ENCODE results near the gene GPR160.
"Not testable (repeated sequence)": the region's sequence is repeated elsewhere in the genome, so short reads cannot be mapped to it uniquely, and the experiment has no call there.

GPR160 gene, protein sequence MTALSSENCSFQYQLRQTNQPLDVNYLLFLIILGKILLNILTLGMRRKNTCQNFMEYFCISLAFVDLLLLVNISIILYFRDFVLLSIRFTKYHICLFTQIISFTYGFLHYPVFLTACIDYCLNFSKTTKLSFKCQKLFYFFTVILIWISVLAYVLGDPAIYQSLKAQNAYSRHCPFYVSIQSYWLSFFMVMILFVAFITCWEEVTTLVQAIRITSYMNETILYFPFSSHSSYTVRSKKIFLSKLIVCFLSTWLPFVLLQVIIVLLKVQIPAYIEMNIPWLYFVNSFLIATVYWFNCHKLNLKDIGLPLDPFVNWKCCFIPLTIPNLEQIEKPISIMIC

DNA sequence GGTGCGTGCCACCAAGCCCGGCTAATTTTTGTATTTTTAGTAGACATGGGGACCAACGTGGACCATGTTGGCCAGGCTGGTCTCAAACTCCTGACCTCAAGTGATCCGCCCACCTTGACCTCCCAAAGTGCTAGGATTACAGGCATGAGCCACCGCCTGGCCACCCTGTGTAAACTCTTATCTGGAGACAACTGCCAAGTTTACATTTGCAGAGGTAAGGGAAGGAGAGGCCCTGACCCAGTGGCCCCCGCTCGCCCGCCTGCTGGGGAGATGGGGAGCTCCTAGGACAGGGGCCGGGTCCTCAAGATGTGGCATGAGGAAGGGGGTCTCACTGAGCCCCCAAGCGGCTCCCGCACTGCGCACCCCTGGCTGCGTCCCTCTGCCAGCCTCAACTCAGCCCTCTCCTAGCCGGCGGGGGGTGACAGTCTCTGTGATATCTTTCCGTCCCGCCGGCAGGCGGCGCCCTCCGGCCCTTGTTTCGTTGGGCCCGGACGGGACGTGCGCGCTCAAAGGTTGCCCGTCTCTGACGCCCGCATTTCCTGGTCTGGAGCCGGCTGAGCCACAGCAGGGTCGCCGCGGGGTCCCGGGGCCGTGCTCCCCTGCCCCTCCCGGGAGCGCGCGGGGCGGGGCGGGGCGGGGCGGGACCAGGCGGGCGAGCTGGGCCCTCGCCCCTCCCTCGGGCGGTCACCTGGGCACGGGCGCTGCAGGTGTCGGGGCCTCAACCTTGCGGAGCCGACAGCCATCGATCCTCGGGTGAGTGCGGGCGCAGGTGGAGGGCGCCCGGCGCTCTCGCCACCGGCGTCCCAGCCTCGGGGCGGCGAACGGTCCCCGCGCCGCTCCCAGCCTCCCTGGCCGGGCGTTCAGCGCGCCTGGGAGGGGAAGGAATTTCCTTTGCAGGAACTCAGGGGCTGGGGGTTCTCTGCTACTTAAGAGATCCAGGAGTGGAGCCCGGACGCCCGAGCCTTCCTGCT, at the start of gene GPR160:
Gene GPR160 (plus strand): TSS at position 533 of the 971 bp plus-strand sequence. CDS start 45,978 bp downstream, outside the sequence.
- DNase-seq, result peak; percentile 72

DNA sequence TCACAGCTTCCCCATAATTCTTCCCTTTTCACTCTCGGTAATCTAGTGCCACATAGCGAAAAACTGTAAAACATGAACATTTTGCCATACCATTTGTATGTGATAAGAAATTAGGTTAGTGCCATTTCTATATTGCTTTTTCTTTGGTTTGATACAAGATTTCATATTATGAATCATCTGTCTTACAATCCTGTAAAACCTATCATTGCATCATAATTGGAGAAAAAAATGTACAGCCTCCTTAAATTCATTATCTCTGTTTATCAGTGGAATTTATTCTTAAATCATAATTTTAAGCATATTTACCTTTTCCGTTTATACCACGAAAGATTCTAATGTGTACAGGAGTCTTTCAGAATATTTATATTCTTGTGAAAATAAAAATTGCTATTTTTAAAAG, 47.4 kb upstream of the GPR160 start:
- DNase-seq, result no peak

DNA sequence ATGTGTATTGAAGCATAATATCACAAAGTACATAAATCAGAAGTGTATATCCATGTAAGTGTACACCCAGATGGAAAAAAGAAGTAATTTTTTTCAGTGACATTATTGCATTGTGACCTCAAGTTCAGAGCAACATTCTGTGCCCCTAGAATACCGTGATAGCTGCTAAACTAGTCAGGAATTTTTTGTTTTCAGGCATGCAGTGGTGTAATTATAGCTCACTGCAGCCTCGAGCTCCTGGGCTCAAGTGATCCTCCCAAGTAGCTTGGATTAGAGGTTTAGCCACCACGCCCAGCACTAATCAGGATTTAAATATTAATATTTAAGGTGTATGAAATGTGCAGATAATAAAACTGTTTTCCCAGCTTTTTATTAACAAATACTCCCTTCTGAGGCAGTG, 45.6 kb upstream of the GPR160 start:
- no peak for DNase-seq

DNA sequence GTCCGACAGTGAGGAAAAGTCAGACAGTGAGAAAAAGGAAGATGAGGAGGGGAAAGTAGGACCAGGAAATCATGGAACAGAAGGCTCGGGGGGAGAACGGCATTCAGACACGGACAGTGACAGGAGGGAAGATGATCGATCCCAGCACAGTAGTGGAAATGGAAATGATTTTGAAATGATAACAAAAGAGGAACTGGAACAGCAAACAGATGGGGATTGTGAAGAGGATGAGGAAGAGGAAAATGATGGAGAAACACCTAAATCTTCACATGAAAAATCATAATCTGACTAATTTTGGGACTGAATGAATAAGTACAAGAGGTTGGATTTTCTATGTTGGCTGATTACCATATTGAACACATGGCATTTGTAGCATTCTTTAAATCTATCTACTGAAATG, 45.0 kb upstream of the GPR160 start:
- DNase-seq, result no peak

DNA sequence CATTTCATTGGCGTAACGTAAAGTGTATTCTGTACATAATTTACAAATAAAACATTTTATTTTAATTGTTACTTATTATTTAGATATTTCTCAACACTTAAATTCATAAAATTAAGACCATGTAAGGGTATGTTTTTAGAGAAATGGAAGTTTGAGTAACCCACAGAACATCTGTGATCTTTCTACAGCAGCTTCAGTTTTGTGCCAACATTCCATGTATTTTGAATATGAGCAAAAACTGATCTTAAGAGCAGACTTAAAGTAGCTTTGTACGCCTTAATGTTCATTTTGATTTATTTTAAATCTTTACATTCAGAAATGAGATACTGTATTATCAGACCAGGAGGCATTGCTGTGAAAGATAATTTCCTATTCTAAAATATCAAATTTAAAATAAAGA, 44.0 kb upstream of the GPR160 start:
- DNase-seq, result no peak

DNA sequence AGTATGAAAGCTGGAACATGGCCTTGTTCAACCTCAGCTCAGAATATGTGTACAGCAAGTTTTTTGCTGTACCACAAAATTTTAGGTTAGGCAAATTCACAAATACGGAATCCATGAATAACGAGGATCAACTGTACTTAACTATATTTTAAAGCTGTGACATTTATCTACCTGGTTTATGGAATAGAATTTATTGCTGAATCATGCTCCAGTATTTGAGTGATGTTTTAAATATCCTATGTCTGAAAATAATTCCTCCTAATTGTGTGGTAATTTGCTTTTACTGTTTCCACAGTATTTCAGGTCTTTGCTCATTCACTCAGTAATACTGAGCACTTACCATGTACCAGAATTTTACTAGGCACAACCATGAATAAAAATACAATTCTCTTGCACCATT, 41.7 kb upstream of the GPR160 start:
- no peak for DNase-seq

DNA sequence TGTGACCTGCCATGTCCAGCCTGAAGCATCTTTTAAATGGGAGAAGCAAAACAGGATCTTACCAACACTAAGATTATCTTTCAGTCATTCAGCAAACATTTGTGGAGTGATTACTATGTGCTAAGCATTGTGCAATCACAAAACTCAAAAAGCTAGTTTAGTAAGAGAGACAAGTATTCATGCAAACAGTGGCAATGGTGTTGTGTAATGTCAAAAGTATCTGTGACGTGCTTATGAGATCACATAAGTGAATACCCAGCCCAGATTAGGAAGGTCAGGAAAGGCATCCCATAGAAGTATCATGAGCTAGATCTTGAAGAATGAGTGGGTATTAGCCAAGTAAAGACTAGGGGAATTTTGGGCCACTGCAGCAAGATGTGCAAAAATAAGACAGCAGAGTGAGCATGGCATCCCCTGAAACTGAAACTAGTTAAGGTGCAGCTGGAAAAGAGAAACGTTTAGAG, 39.1 kb upstream of the GPR160 start:
- DNase-seq, result no peak

DNA sequence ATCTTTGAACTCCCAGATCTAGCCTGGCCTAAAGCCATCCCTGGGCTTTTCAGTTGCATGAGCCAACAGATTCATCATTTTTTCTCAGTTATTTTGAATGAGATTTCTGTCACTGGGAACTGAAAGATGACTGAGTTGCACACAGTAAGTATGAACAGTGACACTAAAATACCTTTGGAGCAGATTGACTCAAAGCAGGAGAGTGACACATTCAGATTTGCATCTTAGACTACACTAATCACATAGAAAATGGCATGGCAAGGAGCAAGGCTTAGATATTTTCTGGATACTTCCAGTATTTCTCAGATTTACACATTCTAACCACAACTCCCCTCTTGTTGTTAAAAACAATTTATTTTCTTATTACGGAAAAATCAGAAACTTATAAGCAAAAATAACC, 38.4 kb upstream of the GPR160 start:
- no peak for DNase-seq

DNA sequence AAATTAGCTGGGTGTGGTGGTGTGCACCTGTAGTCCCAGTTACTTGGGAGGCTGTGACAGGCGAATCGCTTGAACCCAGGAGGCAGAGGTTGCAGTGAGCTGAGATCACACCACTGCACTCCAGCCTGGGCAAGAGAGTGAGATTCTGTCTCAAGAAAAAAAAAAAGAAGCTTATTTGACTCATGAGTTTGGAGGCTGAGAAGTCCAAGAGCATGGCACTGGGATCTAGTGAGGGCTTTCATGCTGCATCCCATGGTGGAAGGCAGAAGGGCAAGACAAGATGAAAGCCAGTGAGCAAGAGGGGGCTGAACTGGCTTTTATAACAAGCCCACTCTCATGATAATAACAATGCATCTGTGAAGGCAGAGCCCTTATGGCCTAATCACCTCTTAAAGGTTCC, 37.7 kb upstream of the GPR160 start:
- DNase-seq, result no peak

DNA sequence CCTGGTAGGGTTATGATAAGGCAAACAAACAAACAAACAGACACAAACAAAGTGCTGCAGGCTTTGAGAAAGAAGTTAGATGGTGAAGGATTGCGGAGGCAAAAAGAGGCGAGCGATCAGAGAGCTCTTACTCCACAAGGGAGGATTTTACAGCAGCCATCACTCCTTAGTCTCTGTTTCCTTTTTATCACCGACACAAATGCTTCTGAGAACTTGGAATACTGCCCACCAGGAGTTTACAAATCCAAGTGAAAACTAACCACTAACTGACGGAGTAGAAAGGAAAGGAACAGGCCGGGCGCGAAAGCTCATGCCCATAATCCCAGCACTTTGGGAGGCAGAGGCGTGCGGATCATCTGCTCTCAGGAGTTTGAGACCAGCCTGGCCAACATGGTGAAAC, 35.6 kb upstream of the GPR160 start:
- no peak for DNase-seq

DNA sequence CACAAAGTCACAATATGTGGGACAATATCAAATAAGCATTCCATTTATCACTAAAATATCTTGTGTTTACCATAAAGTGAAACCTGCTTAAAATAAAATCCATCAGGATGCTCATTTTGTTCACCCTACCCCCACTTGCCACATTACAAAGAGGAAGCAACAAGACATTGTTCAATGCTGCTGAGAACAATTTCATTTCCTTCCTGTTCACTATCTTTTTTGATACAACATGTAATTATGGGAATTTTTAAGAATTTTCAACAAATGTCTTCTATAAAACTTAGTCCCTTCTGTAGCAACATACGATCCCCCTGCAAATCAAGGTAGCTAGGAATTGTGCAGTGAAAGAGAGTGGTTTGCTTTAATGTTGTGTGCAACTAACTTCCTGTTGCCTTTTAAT, 34.9 kb upstream of the GPR160 start:
- no peak for DNase-seq

DNA sequence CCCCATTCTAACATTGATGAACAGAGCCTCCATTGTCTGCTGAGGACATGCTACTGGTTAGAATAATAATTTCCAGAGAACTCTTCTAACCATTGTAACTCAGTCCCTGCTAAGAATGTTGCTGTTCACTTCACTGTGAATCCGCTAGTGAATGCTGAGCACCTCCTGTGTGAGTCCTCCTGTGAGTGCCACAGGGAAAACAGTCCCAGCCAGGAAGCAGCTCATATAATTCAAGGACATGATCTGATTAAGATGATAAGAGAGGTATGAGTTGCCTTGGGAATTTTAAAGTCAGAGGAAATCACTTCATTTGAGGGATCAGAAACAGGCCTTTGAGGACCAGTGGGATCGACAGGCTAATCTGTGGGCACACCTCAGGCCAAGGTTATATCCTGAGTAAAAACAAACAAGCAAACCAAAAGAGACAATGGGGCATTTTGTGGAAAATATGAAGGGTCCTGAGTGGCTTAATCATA, 33.9 kb upstream of the GPR160 start:
- DNase-seq, result no peak

DNA sequence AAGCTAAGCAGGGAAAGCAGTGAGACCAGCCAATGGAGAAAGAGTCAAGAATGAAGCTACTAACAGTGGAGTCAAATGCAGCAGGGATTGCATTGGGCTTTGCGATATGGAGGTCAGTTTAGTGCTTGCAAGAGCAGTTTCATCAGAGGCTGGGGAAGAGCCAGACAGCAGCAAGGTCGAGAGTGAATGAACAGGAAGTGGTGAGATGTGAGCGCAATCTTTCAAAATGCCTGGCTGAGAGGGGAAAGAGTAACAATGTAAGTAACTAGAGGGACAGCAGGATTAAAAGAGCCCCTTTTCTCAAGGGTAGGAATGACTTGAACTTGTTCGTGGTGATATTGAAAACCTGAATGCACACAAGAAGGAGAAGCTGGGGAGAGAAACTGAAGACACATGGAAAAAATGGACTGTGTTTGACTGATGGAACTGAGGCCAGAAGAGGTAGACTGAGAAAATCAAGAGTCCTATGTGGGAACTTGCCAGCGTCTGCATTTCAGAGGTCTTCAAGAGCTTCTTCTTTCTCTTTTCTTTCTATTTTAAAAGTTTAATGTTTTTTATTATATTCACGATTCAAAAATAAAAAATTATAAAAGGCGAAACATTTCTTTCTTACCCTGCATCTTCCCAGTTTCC, 30.6 kb upstream of the GPR160 start:
- peak; percentile 47 for DNase-seq

DNA sequence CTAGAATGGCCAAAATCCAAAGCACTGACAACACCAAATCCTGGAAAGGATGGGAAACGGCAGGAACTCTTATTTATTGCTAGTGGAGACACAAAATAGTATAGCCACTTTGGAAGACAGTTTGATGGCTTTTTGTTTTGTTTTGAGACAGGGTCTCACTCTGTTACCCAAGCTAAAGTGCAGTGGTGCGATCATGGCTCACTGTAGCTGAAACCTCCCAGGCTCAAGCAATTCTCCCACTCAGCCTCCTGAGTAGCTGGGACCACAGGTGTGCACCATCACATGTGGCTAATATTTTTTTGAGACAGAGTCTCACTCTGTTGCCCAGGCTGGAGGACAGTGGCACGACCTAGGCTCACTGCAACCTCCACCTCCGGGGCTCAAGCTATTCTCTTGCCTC, 27.3 kb upstream of the GPR160 start:
- no peak for DNase-seq

DNA sequence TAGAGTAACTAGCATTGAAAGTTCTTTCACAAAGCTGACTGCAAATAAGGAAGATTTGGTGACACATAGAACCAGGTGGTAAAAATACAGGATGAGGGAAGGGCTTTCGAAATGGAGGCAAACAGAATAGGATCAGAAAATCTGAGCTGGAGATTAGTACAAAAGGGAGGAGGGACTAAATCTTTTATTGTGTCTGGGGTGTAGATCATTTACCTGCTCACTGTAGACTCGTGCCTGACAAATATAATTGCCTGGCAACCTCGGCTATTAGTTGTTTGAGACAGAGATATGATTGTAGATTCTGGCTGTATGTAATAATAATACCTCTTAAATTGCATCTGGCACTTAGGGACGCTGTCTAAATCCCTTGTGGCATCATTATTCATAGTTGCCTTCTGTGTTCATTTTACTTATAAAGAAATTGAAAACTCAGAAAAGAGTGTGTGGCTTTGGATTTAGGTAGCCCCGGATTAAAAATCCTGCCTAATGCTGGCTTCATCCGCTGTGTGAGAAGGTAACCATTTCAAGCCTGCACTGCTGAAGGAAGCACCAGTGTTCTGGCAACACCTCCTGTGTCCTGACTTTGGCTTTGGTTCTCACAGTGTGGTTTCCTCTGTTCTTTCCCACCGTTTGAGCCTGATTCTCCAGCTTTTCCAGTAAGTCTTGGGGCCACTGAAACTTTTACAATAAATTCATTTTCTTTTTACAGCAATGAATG, 25.0 kb upstream of the GPR160 start:
- no peak for DNase-seq

DNA sequence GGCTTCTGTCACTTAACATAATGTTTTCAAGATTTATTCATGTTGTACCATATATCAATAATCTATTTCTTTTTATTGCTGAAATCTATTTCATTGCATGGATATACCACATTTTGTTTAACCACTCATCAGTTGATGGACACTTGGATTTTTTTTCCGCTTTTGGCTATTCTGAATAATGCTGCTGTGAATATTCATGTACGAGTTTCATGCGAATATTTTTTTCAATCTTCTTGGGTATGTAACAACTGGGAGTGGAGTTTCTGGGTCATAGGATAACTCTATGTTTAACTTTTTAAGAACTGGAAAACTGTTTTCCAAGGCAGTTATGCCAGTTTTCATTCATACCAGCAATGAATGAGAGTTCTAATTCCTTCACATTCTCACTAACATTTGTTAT, 21.7 kb upstream of the GPR160 start:
- DNase-seq, result no peak

DNA sequence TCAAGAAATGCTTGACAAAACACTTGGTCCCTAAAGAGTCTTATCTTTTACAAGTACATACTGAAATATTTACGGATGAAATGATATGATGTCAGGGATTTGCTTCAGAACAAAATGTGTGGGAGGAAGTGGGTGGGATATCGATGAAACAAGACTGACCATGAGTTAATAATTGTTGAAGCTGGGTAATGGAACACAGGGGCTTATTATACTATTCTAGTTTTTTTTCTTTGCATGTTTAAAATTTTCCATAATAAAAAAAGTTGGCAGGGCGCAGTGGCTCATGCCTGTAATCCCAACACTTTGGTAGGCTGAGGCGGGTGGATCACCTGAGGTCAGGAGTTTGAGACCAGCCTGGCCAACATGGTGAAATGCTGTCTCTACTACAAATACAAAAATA, 18.5 kb upstream of the GPR160 start:
- DNase-seq, result not testable (repeated sequence)

DNA sequence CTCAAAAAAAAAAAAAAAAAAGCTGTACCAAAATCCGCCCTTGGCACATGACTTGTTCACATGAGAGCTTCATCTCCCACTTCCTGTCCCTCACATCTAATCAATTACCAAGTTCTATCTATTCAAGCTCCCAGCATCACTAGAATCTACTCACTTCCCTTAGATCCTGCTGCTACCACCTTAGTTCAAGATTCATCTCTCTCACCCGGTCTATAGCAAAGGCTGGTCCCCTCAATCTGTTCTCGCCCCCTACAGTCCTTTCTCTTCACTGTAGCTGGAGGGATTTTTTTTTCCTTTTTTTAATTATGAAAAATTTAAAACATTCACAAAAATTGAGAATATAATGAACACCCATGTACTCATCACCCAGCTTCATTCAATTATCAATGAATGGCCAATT, 16.7 kb upstream of the GPR160 start:
- DNase-seq, result no peak

DNA sequence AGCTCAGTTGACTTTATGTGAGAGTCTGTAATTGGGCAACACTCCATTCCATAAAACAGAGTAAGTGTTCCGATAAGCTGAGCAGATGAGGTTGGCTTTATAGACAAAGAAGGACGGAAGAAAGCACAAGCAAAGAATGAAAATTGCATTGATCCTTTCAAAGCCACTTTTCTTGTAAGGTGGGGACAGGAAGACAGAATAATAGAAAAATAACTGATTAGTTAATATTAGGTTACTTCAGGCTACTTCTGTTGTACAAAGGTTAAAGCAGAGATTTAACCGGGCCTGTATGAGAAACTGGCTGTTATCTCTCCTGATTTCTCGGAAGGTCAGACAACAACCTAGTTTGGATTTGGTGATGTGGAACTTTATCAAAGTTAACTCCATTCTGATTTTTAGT, 15.5 kb upstream of the GPR160 start:
- no peak for DNase-seq

DNA sequence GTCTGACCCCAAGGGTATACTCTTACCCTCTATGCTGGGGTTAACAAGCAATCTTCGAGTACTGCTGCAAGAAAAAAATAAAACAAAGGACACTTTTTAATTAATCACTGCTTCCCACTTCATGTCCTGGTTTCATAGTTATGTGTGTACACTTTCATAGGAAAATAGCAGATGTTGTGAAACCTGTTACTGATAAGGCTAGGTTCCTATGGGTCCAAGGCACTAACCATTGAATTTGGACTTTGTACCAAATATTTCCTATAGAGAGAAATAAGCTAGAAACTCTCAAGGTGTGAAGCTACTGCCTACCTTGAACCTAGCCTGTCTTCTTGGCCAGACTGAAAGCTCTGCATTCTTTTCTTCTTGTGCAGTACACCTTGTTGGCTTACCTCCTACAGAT, 14.6 kb upstream of the GPR160 start:
- DNase-seq, result no peak

DNA sequence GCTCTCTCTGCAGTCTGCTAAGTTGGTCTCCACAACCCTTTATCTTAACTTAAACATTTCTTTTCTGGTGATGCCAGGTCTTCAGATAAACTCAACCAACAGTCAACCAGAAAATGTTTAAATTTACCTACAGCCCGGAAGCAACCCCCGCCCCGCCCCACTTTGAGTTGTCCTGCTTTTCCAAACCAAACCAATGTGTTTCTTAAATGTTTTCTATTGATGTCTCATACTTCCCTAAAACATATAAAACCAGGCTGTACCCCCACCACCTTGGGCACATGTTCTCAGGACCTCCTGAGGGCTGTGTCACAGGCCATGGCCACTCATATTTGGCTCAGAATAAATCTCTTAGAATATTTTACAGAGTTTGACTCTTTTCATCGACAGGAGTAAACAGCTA, 13.2 kb upstream of the GPR160 start:
- DNase-seq, result no peak

DNA sequence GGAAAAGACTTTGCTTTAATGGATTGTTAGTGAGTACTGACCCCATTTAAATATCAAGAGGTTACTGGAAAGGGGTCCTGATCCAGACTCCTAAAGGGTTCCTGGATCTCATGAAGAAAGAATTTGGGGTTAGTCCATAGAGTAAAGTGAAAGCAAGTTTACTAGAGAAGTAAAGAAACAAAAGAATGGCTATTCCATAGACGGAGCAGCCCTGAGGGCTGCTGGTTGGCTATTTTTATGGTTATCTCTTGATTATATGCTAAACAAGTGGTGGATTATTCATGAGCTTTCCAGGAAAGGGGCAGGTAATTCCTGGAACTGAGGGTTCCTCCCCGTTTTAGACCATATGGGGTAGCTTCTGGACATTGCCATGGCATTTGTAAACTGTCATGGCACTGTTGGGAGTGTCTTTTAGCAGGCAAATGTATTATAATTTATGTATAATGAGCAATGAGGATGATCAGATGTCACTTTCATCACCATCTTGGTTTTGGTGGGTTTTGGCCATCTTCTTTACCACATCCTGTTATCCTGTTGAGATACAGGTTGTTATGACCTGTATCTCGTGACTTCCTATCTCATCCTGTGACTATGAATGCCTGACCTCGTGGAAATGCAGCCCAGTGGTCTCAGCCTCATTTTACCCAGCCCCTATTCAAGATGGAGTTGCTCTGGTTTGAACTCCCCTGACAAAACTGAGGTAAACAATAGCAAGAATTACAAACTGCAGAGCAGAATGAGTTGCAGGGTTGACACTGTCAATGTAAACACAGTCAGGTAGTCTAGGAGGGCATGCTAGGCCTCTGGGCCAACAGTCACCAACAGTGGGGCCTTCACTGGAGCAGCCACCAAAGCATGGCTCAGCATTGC, 10.3 kb upstream of the GPR160 start:
- DNase-seq, result no peak
